Activated T-cell treated with anti-CD3 and anti-CD28 coated beads, Interleukin-2, amount 50 U/mL, for 72 hours (primary cell): ENCODE measurements around the gene RNF187. TPM values are rescaled to one million over a fixed set of nuclear protein-coding genes. Genes with fewer than 3 reads are reported as not detected.

Experiments used
- ATAC-seq, 2 donors: fragments of 150-1000 bp; cut with Tn5 transposase; replicated peaks in 1 of 2; 2 replicates each; pipeline ENCODE4 v1.10.0; 2021; ENCODE audit warnings: moderate library complexity in 2 of 2, mild to moderate bottlenecking in 1 of 2
- DNase-seq, 2 donors: peaks; one replicate each; pipeline ENCODE4 v3.0.0; 2021 to 2022; ENCODE audit warnings: mixed read lengths in 1 of 2
- H3K27ac Mint-ChIP-seq: one replicate; pipeline ENCODE4 v1.8.0; 2022; ENCODE audit warnings: mild to moderate bottlenecking, moderate library complexity, mixed read lengths
- H3K27me3 Mint-ChIP-seq: one replicate; pipeline ENCODE4 v1.8.0; 2022; ENCODE audit warnings: low read depth, mixed read lengths
- H3K36me3 Mint-ChIP-seq, 2 donors: one replicate each; pipeline ENCODE4 v1.8.0; 2022; ENCODE audit warnings: mixed read lengths in 2 of 2, mild to moderate bottlenecking in 1 of 2; ENCODE audit not compliant: insufficient read depth in 2 of 2
- H3K4me1 Mint-ChIP-seq: one replicate; pipeline ENCODE4 v1.8.0; 2022; ENCODE audit warnings: low read depth, mixed read lengths
- H3K4me3 Mint-ChIP-seq, 2 donors: one replicate each; pipeline ENCODE4 v1.8.0; 2022; ENCODE audit warnings: mild to moderate bottlenecking in 2 of 2, mixed read lengths in 2 of 2, moderate library complexity in 2 of 2
- H3K9me3 Mint-ChIP-seq, 2 donors: one replicate each; pipeline ENCODE4 v1.8.0; 2022; ENCODE audit warnings: mixed read lengths in 2 of 2
- total RNA-seq, 2 donors: library from RNA; stranded (reverse); gene quantifications; one replicate each; pipeline ENCODE4 v1.2.3, GENCODE V29; 2022

Gene RNF187
- total RNA-seq, 2 donors from 2014 or later: 306 to 339 TPM

- ATAC-seq (no peak), DNase-seq (no peak)
- H3K36me3 Mint-ChIP-seq: no peaks in the 10 kb centered on the region
- H3K27ac Mint-ChIP-seq: no peak overlapping the region
- H3K27me3 Mint-ChIP-seq: peaks cover 80% of the 10 kb centered on the region
- peaks cover 10 to 12% of the 10 kb centered on the region in 2 donors for H3K9me3 Mint-ChIP-seq
- H3K4me1 Mint-ChIP-seq: no peaks in the 10 kb centered on the region
- no peak overlapping the region for H3K4me3 Mint-ChIP-seq
Observed at GRCh38 chr1:228540161-228540917, 53.2 kb downstream of the RNF187 start.

GRCh38 chr1:228541725-228542124 is 54.5 kb downstream of the RNF187 start:
- no peaks in the 10 kb centered on the region for H3K4me1 Mint-ChIP-seq
- no peak overlapping the region for H3K27ac Mint-ChIP-seq
- H3K36me3 Mint-ChIP-seq: no peaks in the 10 kb centered on the region
- no peak overlapping the region for H3K4me3 Mint-ChIP-seq
- peaks cover 6 to 8% of the 10 kb centered on the region in 2 donors for H3K9me3 Mint-ChIP-seq
- H3K27me3 Mint-ChIP-seq: peaks cover 78% of the 10 kb centered on the region
- ATAC-seq (no peak), DNase-seq (no peak)

GRCh38 chr1:228542376-228542775 is 55.2 kb downstream of the RNF187 start:
- ATAC-seq (no peak), DNase-seq (no peak)
- Mint-ChIP-seq H3K4me3 (no peak overlapping the region), H3K4me1 (no peaks in the 10 kb centered on the region), H3K36me3 (no peaks in the 10 kb centered on the region), H3K27ac (no peak overlapping the region), H3K27me3 (peaks cover 84% of the 10 kb centered on the region), H3K9me3 (peaks cover 6 to 8% of the 10 kb centered on the region in 2 donors)

- no peak overlapping the region for H3K27ac Mint-ChIP-seq
- H3K9me3 Mint-ChIP-seq: peaks cover 6 to 7% of the 10 kb centered on the region in 2 donors
- no peak overlapping the region for H3K4me3 Mint-ChIP-seq
- no peak for ATAC-seq
- no peak for DNase-seq
- H3K4me1 Mint-ChIP-seq: no peaks in the 10 kb centered on the region
- no peaks in the 10 kb centered on the region for H3K36me3 Mint-ChIP-seq
- H3K27me3 Mint-ChIP-seq: peaks cover 88% of the 10 kb centered on the region
Observed at GRCh38 chr1:228542981-228543380, 55.8 kb downstream of the RNF187 start.

GRCh38 chr1:228543396-228543795 is 56.2 kb downstream of the RNF187 start:
- ATAC-seq (no peak), DNase-seq (no peak)
- Mint-ChIP-seq H3K4me1 (no peaks in the 10 kb centered on the region), H3K36me3 (no peaks in the 10 kb centered on the region), H3K9me3 (peaks cover 3 to 4% of the 10 kb centered on the region in 2 donors), H3K4me3 (no peak overlapping the region), H3K27me3 (peaks cover 87% of the 10 kb centered on the region), H3K27ac (no peak overlapping the region)

- no peaks in the 10 kb centered on the region for H3K36me3 Mint-ChIP-seq
- no peak overlapping the region for H3K27ac Mint-ChIP-seq
- ATAC-seq (no peak), DNase-seq (no peak)
- peaks cover 0 to 4% of the 10 kb centered on the region in 2 donors for H3K9me3 Mint-ChIP-seq
- H3K4me3 Mint-ChIP-seq: no peak overlapping the region
- H3K4me1 Mint-ChIP-seq: no peaks in the 10 kb centered on the region
- peaks cover 85% of the 10 kb centered on the region for H3K27me3 Mint-ChIP-seq
Observed at GRCh38 chr1:228544021-228544850, 57.1 kb downstream of the RNF187 start.

- Mint-ChIP-seq H3K27ac (no peak overlapping the region), H3K27me3 (peaks cover 79% of the 10 kb centered on the region), H3K36me3 (no peaks in the 10 kb centered on the region), H3K9me3 (peaks cover 0 to 4% of the 10 kb centered on the region in 2 donors), H3K4me3 (no peak overlapping the region), H3K4me1 (no peaks in the 10 kb centered on the region)
- ATAC-seq: no peak
- DNase-seq: no peak
Observed at GRCh38 chr1:228544921-228545591, 57.9 kb downstream of the RNF187 start.

Other genes with a start within 250 kb of the RNF187 start
- gene TRIM11, start 80.5 kb upstream of the RNF187 start, total RNA-seq: 10 to 100 TPM; 43.5 to 51.4 TPM
- gene TRIM17, start 70.5 kb upstream of the RNF187 start, total RNA-seq: 1 to 10 TPM; 1.6 to 6.2 TPM
- under 1 TPM; 0.70 to 0.88 TPM for gene RHOU, start 248.1 kb downstream of the RNF187 start, total RNA-seq